Endothelial cell of coronary artery (primary cell): ENCODE data around the gene XPOT. TPM values are rescaled to one million over a fixed set of nuclear protein-coding genes. Genes with fewer than 3 reads are reported as not detected.

Source experiments
- total RNA-seq: library from RNA; depleted of rRNA; stranded (reverse); fragments of >200 nt; gene quantifications from 2 replicates; pipeline ENCODE4 v1.2.3, GENCODE V29; 2014

XPOT gene, protein sequence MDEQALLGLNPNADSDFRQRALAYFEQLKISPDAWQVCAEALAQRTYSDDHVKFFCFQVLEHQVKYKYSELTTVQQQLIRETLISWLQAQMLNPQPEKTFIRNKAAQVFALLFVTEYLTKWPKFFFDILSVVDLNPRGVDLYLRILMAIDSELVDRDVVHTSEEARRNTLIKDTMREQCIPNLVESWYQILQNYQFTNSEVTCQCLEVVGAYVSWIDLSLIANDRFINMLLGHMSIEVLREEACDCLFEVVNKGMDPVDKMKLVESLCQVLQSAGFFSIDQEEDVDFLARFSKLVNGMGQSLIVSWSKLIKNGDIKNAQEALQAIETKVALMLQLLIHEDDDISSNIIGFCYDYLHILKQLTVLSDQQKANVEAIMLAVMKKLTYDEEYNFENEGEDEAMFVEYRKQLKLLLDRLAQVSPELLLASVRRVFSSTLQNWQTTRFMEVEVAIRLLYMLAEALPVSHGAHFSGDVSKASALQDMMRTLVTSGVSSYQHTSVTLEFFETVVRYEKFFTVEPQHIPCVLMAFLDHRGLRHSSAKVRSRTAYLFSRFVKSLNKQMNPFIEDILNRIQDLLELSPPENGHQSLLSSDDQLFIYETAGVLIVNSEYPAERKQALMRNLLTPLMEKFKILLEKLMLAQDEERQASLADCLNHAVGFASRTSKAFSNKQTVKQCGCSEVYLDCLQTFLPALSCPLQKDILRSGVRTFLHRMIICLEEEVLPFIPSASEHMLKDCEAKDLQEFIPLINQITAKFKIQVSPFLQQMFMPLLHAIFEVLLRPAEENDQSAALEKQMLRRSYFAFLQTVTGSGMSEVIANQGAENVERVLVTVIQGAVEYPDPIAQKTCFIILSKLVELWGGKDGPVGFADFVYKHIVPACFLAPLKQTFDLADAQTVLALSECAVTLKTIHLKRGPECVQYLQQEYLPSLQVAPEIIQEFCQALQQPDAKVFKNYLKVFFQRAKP
- total RNA-seq, result 53.0 and 75.2 TPM in 2 replicates

DNA sequence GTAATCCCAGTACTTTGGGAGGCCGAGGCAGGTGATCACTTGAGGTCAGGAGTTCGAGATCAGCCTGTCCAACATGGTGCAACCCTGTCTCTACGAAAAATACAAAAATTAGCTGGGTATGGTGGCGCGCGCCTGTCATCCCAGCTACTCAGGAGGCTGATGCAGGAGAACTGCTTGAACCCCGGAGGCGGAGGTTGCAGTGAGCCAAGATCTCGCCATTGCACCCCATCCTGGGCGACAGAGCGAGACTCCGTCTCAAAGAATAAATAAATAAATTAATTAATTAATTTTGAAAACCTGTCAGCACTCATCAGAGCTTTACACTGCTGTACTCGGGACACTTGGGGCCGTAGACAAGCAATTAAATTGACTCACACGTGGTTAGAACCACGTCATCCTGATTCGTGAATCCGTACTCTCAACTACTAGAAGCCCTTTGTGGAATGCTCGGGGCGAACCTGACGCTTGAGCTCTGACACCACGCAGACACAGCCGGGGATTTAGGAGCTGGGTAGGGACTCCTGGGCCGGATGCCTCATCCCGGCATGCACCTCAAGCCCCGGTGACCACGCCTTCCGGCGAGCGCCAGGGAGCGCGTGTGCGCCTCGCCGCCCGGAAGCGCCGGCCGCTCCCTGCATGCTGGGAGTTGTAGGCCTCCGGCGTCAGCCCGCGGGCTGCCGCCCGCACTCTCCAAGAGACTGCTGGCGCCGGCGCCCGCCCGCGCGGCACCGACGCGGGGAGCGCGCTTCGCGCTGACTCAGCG is at the start of gene XPOT:
Gene XPOT (plus strand): TSS at position 686 of the 763 bp plus-strand sequence. CDS start 5,644 bp downstream, outside the sequence.

GRCh38 chr12:64390275-64390851 is 13.8 kb upstream of the XPOT start, which contains the start of gene C12orf56:
Gene C12orf56, minus strand, starts transcription at chr12:64390758. Its CDS starts 193 bp downstream, at chr12:64390565.

GRCh38 chr12:64451687-64452558 is 47.7 kb downstream of the XPOT start, which contains the start of gene TBK1:
Gene TBK1, plus strand, starts transcription at chr12:64452120. Its CDS starts 3,751 bp downstream, at chr12:64455871.

Other genes starting within 250 kb of the XPOT start
- gene KICS2, start 182.1 kb upstream of the XPOT start, total RNA-seq, result 3.5 and 5.0 TPM in 2 replicates
- gene C12orf56, start 13.6 kb upstream of the XPOT start, total RNA-seq, result under 0.01 and 0.19 TPM in 2 replicates
- gene TBK1, start 47.7 kb downstream of the XPOT start, total RNA-seq, result 30.5 and 38.6 TPM in 2 replicates
- 43.0 and 46.9 TPM in 2 replicates for gene RASSF3, start 206.1 kb downstream of the XPOT start, total RNA-seq